Uterus (tissue), 4 donors: ENCODE measurements around the gene TASP1. TPM values are rescaled to one million over a fixed set of nuclear protein-coding genes. Genes with fewer than 3 reads are reported as not detected.
"Not testable (repeated sequence)": the region's sequence is repeated elsewhere in the genome, so short reads cannot be mapped to it uniquely, and the experiment has no call there.

ENCODE experiments used
- DNase-seq, 2 donors: peaks; one replicate each; pipeline ENCODE4 v3.0.0-alpha.2; 2019 to 2020
- H3K27ac ChIP-seq, 2 donors: fragments of 200-600 bp; sonication (generic); 1 replicate in 1 of 2; 2 replicates in 1 of 2; pipeline ENCODE4 v1.5.1; 2016 to 2018
- H3K27me3 ChIP-seq, 2 donors: fragments of 200-600 bp; sonication (generic); one replicate each; pipeline ENCODE4 v1.5.1; 2018 to 2019; ENCODE audit warnings: control low read depth in 1 of 2
- H3K36me3 ChIP-seq, 2 donors: fragments of 200-600 bp; sonication (generic); one replicate each; pipeline ENCODE4 v1.5.1; 2019; ENCODE audit warnings: control low read depth in 1 of 2
- H3K4me1 ChIP-seq, 2 donors: fragments of 200-600 bp; sonication (generic); one replicate each; pipeline ENCODE4 v1.5.1; 2018 to 2019; ENCODE audit warnings: control low read depth in 1 of 2
- H3K4me3 ChIP-seq, 2 donors: fragments of 200-600 bp; sonication (generic); 1 replicate in 1 of 2; 2 replicates in 1 of 2; pipeline ENCODE4 v1.5.1; 2018 to 2019; ENCODE audit warnings: mild to moderate bottlenecking in 1 of 2
- H3K9me3 ChIP-seq, 2 donors: fragments of 200-600 bp; sonication (generic); one replicate each; pipeline ENCODE4 v1.5.1; 2019; ENCODE audit warnings: control low read depth in 1 of 2
- CTCF ChIP-seq, 4 experiments: fragments of 200-600 bp in 2 of 4; fragments of 450-650 bp in 2 of 4; sonication (generic) in 2 of 4; IDR thresholded peaks; one replicate each; pipeline ENCODE4 v1.5.1; 2016 to 2019; ENCODE audit warnings: antibody characterized with exemption in 4 of 4, mild to moderate bottlenecking in 2 of 4, moderate library complexity in 1 of 4
- POLR2A ChIP-seq, 2 donors: fragments of 450-650 bp; IDR thresholded peaks; one replicate each; pipeline ENCODE4 v1.6.1; 2016; ENCODE audit warnings: antibody characterized with exemption in 2 of 2, mild to moderate bottlenecking in 1 of 2, moderate library complexity in 1 of 2
- intact Hi-C: fragments of 100-400 bp; cut with DNase I; formaldehyde crosslinking; loops from one replicate; pipeline ENCODE4 v1.15.1; 2023; ENCODE audit warnings: low total_unique reads
- total RNA-seq, 4 donors: library from RNA; depleted of rRNA in 3 of 4; stranded (reverse); fragments of >200 nt in 3 of 4; gene quantifications; one replicate each; pipeline versions ENCODE4 v1.1.0 to v1.2.4, GENCODE V29; 2014 to 2023
- donor health status: DM: yes; HTN: yes; CAD: no.

Gene TASP1
- total RNA-seq, 4 donors from 2014 or later: 1.3 to 34.4 (median 24.4) TPM

- Histone ChIP-seq H3K36me3 (no peaks in the 10 kb centered on the region), H3K27ac (no peak overlapping the region), H3K4me3 (no peak overlapping the region), H3K4me1 (no peaks in the 10 kb centered on the region), H3K9me3 (no peaks in the 10 kb centered on the region), H3K27me3 (no peaks in the 10 kb centered on the region)
- intact Hi-C loops: no loop called here
- no peak for DNase-seq
- TF ChIP-seq CTCF (IDR thresholded peaks at IDR 0.05) (no peak), POLR2A (IDR thresholded peaks at IDR 0.05) (no peak)
Measured at GRCh38 chr20:13626724-13627123, 12.0 kb downstream of the TASP1 start.

- Histone ChIP-seq H3K27me3 (no peaks in the 10 kb centered on the region), H3K4me3 (no peak overlapping the region), H3K36me3 (no peaks in the 10 kb centered on the region), H3K27ac (no peak overlapping the region), H3K4me1 (no peaks in the 10 kb centered on the region), H3K9me3 (no peaks in the 10 kb centered on the region)
- intact Hi-C loops: no loop called here
- no peak for DNase-seq
- TF ChIP-seq CTCF (IDR thresholded peaks at IDR 0.05) (no peak), POLR2A (IDR thresholded peaks at IDR 0.05) (no peak)
Measured at GRCh38 chr20:13625304-13625979, 13.3 kb downstream of the TASP1 start.

- H3K27ac ChIP-seq, H3K4me3 ChIP-seq, H3K4me1 ChIP-seq, H3K36me3 ChIP-seq, intact Hi-C loops, H3K9me3 ChIP-seq, DNase-seq, H3K27me3 ChIP-seq: not testable (repeated sequence)
Measured at GRCh38 chr20:13619415-13619814, 19.3 kb downstream of the TASP1 start.

- H3K4me1 ChIP-seq, H3K27me3 ChIP-seq, H3K4me3 ChIP-seq, H3K9me3 ChIP-seq, H3K36me3 ChIP-seq, DNase-seq, intact Hi-C loops, H3K27ac ChIP-seq: not testable (repeated sequence)
Measured at GRCh38 chr20:13618456-13618855, 20.3 kb downstream of the TASP1 start.

GRCh38 chr20:13617585-13617984 lies 21.1 kb downstream of the TASP1 start:
- H3K27me3 ChIP-seq, H3K9me3 ChIP-seq, H3K4me1 ChIP-seq, H3K27ac ChIP-seq, H3K4me3 ChIP-seq, intact Hi-C loops, H3K36me3 ChIP-seq, DNase-seq: not testable (repeated sequence)

- DNase-seq, intact Hi-C loops, H3K36me3 ChIP-seq, H3K27me3 ChIP-seq, H3K4me1 ChIP-seq, H3K4me3 ChIP-seq, H3K27ac ChIP-seq, H3K9me3 ChIP-seq: not testable (repeated sequence)
Measured at GRCh38 chr20:13616713-13617112, 22.0 kb downstream of the TASP1 start.

- H3K9me3 ChIP-seq: no peaks in the 10 kb centered on the region
- no peak for TF ChIP-seq POLR2A (IDR thresholded peaks at IDR 0.05)
- TF ChIP-seq CTCF (IDR thresholded peaks at IDR 0.05): no peak
- no peaks in the 10 kb centered on the region for H3K36me3 ChIP-seq
- no peaks in the 10 kb centered on the region for H3K27me3 ChIP-seq
- no peak overlapping the region for H3K27ac ChIP-seq
- no peak for DNase-seq
- H3K4me1 ChIP-seq: peaks cover 0 to 6% of the 10 kb centered on the region in 2 donors
- H3K4me3 ChIP-seq: no peak overlapping the region
- intact Hi-C loops: no loop called here
Measured at GRCh38 chr20:13613917-13614316, 24.8 kb downstream of the TASP1 start.
